CD14-positive monocyte (primary cell): ENCODE results near the gene GALNT10. TPM values are rescaled to one million over a fixed set of nuclear protein-coding genes. Genes with fewer than 3 reads are reported as not detected.

Source experiments
- DNase-seq, 3 donors: peaks; one replicate each; pipeline ENCODE4 v3.0.0-alpha.2; 2011 to 2022
- H2AFZ ChIP-seq: 2 replicates; pipeline ENCODE4 v1.6.0; 2012; ENCODE audit warnings: mild to moderate bottlenecking, low read depth, low read length, inconsistent platforms; ENCODE audit not compliant: insufficient read depth, poor library complexity, severe bottlenecking
- H3K27ac ChIP-seq, 2 donors: 1 replicate in 1 of 2; 2 replicates in 1 of 2; pipeline ENCODE4 v1.5.1; 2012 to 2013; ENCODE audit warnings: low read length in 2 of 2, control low read depth in 1 of 2, inconsistent platforms in 1 of 2, low read depth in 1 of 2, mild to moderate bottlenecking in 1 of 2
- H3K27me3 ChIP-seq, 2 donors: one replicate each; pipeline versions ENCODE4 v1.6.0 to v1.6.1; 2011 to 2013; ENCODE audit warnings: low read length in 2 of 2; ENCODE audit not compliant: control insufficient read depth in 2 of 2, insufficient read depth in 2 of 2
- H3K36me3 ChIP-seq, 2 donors: replicated peaks in 1 of 2; 1 replicate in 1 of 2; 2 replicates in 1 of 2; pipeline versions ENCODE4 v1.5.1 to v1.6.1; 2012 to 2013; ENCODE audit warnings: low read length in 2 of 2, control low read depth in 1 of 2, inconsistent platforms in 1 of 2, mild to moderate bottlenecking in 1 of 2; ENCODE audit not compliant: insufficient read depth in 2 of 2, control insufficient read depth in 1 of 2
- H3K4me1 ChIP-seq, 2 donors: 1 replicate in 1 of 2; 2 replicates in 1 of 2; pipeline versions ENCODE4 v1.5.1 to v1.6.1; 2012 to 2013; ENCODE audit warnings: low read length in 2 of 2, control low read depth in 1 of 2, inconsistent platforms in 1 of 2, mild to moderate bottlenecking in 1 of 2, moderate library complexity in 1 of 2; ENCODE audit not compliant: insufficient read depth in 2 of 2, control insufficient read depth in 1 of 2
- H3K4me2 ChIP-seq: replicated peaks from 2 replicates; pipeline ENCODE3; 2012; ENCODE audit warnings: low read length, moderate library complexity, mild to moderate bottlenecking; ENCODE audit not compliant: poor library complexity, severe bottlenecking; ENCODE audit errors: extremely low read depth
- H3K4me3 ChIP-seq, 3 experiments: fragments of 200-600 bp in 1 of 3; sonication (generic) in 1 of 3; replicated peaks in 1 of 3; 1 replicate in 2 of 3; 2 replicates in 1 of 3; pipeline ENCODE4 v1.5.1; 2011 to 2013; ENCODE audit warnings: low read length in 3 of 3, mild to moderate bottlenecking in 3 of 3, control low read depth in 2 of 3, low read depth in 2 of 3, inconsistent platforms in 1 of 3, moderate library complexity in 1 of 3
- H3K79me2 ChIP-seq: 2 replicates; pipeline ENCODE4 v1.6.0; 2012; ENCODE audit warnings: mild to moderate bottlenecking, control low read depth, inconsistent platforms, low read length, moderate library complexity; ENCODE audit not compliant: insufficient read depth
- H3K9ac ChIP-seq: 2 replicates; pipeline ENCODE4 v1.6.0; 2017; ENCODE audit warnings: low read length, mild to moderate bottlenecking; ENCODE audit not compliant: insufficient read depth, poor library complexity, severe bottlenecking
- H3K9me3 ChIP-seq, 2 donors: replicated peaks in 1 of 2; 1 replicate in 1 of 2; 2 replicates in 1 of 2; pipeline versions ENCODE4 v1.5.1 to v1.6.1; 2012 to 2013; ENCODE audit warnings: low read length in 2 of 2, control low read depth in 1 of 2; ENCODE audit not compliant: control insufficient read depth in 1 of 2, insufficient read depth in 1 of 2
- H4K20me1 ChIP-seq: 2 replicates; pipeline ENCODE4 v1.6.0; 2012; ENCODE audit warnings: mild to moderate bottlenecking, low read length, control low read depth, moderate library complexity; ENCODE audit not compliant: insufficient read depth
- H3K27ac Mint-ChIP-seq, 7 donors: one replicate each; pipeline ENCODE4 v1.8.0; 2020; ENCODE audit warnings: mild to moderate bottlenecking in 7 of 7, mixed read lengths in 7 of 7, moderate library complexity in 6 of 7, inconsistent platforms in 2 of 7
- H3K27me3 Mint-ChIP-seq, 3 donors: one replicate each; pipeline ENCODE4 v1.8.0; 2021 to 2022; ENCODE audit warnings: low read depth in 3 of 3, mild to moderate bottlenecking in 3 of 3, mixed read lengths in 3 of 3, moderate library complexity in 3 of 3, inconsistent platforms in 1 of 3
- H3K36me3 Mint-ChIP-seq, 2 donors: one replicate each; pipeline ENCODE4 v1.8.0; 2020; ENCODE audit warnings: mixed read lengths in 2 of 2, inconsistent platforms in 1 of 2, mild to moderate bottlenecking in 1 of 2
- H3K4me1 Mint-ChIP-seq: one replicate; pipeline ENCODE4 v1.8.0; 2020; ENCODE audit warnings: mild to moderate bottlenecking, mixed read lengths
- H3K4me3 Mint-ChIP-seq, 2 donors: one replicate each; pipeline ENCODE4 v1.8.0; 2020; ENCODE audit warnings: mild to moderate bottlenecking in 2 of 2, mixed read lengths in 2 of 2, moderate library complexity in 1 of 2
- H3K9me3 Mint-ChIP-seq, 7 donors: one replicate each; pipeline ENCODE4 v1.8.0; 2020 to 2022; ENCODE audit warnings: mixed read lengths in 7 of 7, mild to moderate bottlenecking in 6 of 7, moderate library complexity in 6 of 7, inconsistent platforms in 2 of 7
- CTCF ChIP-seq: fragments of 200-600 bp; IDR thresholded peaks from one replicate; pipeline ENCODE4 v1.8.0; 2022; ENCODE audit warnings: antibody characterized with exemption, mild to moderate bottlenecking
- WGBS: methylation state at CpG from one replicate; pipeline ENCODE4 v1.1.5; 2013; ENCODE audit warnings: missing lambda C conversion rate; ENCODE audit not compliant: insufficient coverage; 5-methylcytosine and 5-hydroxymethylcytosine counted together
- intact Hi-C, 2 donors: fragments of 100-400 bp; cut with micrococcal nuclease; formaldehyde crosslinking; loops; one replicate each; pipeline versions ENCODE4 v1.15.0 to v1.15.1; 2023
- polyA plus RNA-seq, 3 donors: library from polyadenylated mRNA; depleted of rRNA in 1 of 3; unstranded in 2 of 3; stranded (reverse) in 1 of 3; fragments of 300-500 nt in 2 of 3; fragments of >200 nt in 1 of 3; fragmentation: Illumina TruSeq in 2 of 3; gene quantifications; 1 replicate in 2 of 3; 2 replicates in 1 of 3; pipeline ENCODE4 v1.2.3, GENCODE V29; 2012 to 2021

The GALNT10 gene
- polyA plus RNA-seq, 3 donors, result 6.2 to 11.6 (median 7.3) TPM

- Histone ChIP-seq H3K36me3 (no peaks in the 10 kb centered on the region), H4K20me1 (no peaks in the 10 kb centered on the region), H3K27ac (no peak overlapping the region), H3K4me1 (peaks cover 5 to 12% of the 10 kb centered on the region in 2 donors), H3K9ac (no peak overlapping the region), H3K27me3 (no peaks in the 10 kb centered on the region), H3K79me2 (no peaks in the 10 kb centered on the region), H3K4me3 (no peak overlapping the region), H3K9me3 (no peaks in the 10 kb centered on the region), H2AFZ (no peak overlapping the region), H3K4me2 (no peak overlapping the region)
- Mint-ChIP-seq H3K9me3 (no peaks in the 10 kb centered on the region), H3K27ac (no peak overlapping the region), H3K27me3 (peaks cover 0 to 4% (median 0%) of the 10 kb centered on the region in 3 donors), H3K36me3 (peaks cover 0 to 12% of the 10 kb centered on the region in 2 donors), H3K4me1 (peaks cover 11% of the 10 kb centered on the region), H3K4me3 (no peak overlapping the region)
- intact Hi-C loops, result no loop called here
- DNase-seq, result no peak
- TF ChIP-seq CTCF, result no peak
These were observed 125.2 kb downstream of the GALNT10 start for GRCh38 chr5:154315756-154316155.

GRCh38 chr5:154316223-154316935, 125.8 kb downstream of the GALNT10 start:
- no peak overlapping the region for H3K27ac ChIP-seq
- 94% methylated on average over 2 of the region's 6 CpGs for WGBS
- H2AFZ ChIP-seq, result no peak overlapping the region
- no peak overlapping the region for H3K4me3 ChIP-seq
- peaks cover 2 to 5% of the 10 kb centered on the region in 2 donors for H3K4me1 ChIP-seq
- H3K27me3 ChIP-seq, result no peaks in the 10 kb centered on the region
- Mint-ChIP-seq H3K36me3 (peaks cover 0 to 12% of the 10 kb centered on the region in 2 donors), H3K27ac (no peak overlapping the region), H3K4me3 (no peak overlapping the region), H3K9me3 (no peaks in the 10 kb centered on the region), H3K4me1 (peaks cover 6% of the 10 kb centered on the region), H3K27me3 (peaks cover 0 to 4% (median 0%) of the 10 kb centered on the region in 3 donors)
- H3K9ac ChIP-seq, result no peak overlapping the region
- no peak overlapping the region for H3K4me2 ChIP-seq
- no peak for TF ChIP-seq CTCF
- no peaks in the 10 kb centered on the region for H3K36me3 ChIP-seq
- no peak for DNase-seq
- H3K79me2 ChIP-seq, result no peaks in the 10 kb centered on the region
- H4K20me1 ChIP-seq, result no peaks in the 10 kb centered on the region
- intact Hi-C loops, result no loop called here
- H3K9me3 ChIP-seq, result no peaks in the 10 kb centered on the region
